Peyer's patch (tissue), 4 donors: ENCODE results near the gene TAF7L.
"Not testable (repeated sequence)": the region's sequence is repeated elsewhere in the genome, so short reads cannot be mapped to it uniquely, and the experiment has no call there.

Experiments
- CTCF ChIP-seq, 6 experiments: fragments of 450-650 bp in 4 of 6; fragments of 200-600 bp in 2 of 6; sonication (generic) in 1 of 6; IDR thresholded peaks; one replicate each; pipeline ENCODE4 v1.5.1; 2017 to 2019; ENCODE audit warnings: antibody characterized with exemption in 6 of 6, mild to moderate bottlenecking in 3 of 6, moderate library complexity in 1 of 6
- POLR2A ChIP-seq, 2 donors: fragments of 450-650 bp; IDR thresholded peaks; one replicate each; pipeline ENCODE4 v1.5.1; 2017; ENCODE audit warnings: antibody characterized with exemption in 2 of 2, mild to moderate bottlenecking in 2 of 2, moderate library complexity in 2 of 2

GRCh38 chrX:101334310-101334709, 43.2 kb upstream of the TAF7L start:
- TF ChIP-seq CTCF, POLR2A (IDR thresholded peaks at IDR 0.05): not testable (repeated sequence)
